Measurements from ENCODE around the gene TMEM131L.
"Not testable (repeated sequence)": the region's sequence is repeated elsewhere in the genome, so short reads cannot be mapped to it uniquely, and the experiment has no call there.

The TMEM131L gene

GRCh38 chr4:153661908-153662307 is 195.7 kb downstream of the TMEM131L start:
- no peak overlapping the region for H2AFZ ChIP-seq (ENCODE audit: low read length)
- H3K4me3 ChIP-seq (ENCODE audit: low read length), result no peak overlapping the region
- H3K4me2 ChIP-seq (ENCODE audit: low read depth, low read length), result no peak overlapping the region
- no peaks in the 10 kb centered on the region for H3F3A ChIP-seq (ENCODE audit: insufficient read depth, low read length)
- H3K4me1 ChIP-seq (ENCODE audit: low read length), result no peaks in the 10 kb centered on the region
- H3K36me3 ChIP-seq (replicated peaks; ENCODE audit: insufficient read depth, low read length), result no peaks in the 10 kb centered on the region
- no peaks in the 10 kb centered on the region for H3K9me2 ChIP-seq (replicated peaks; ENCODE audit: insufficient read depth, low read length)
- no peak overlapping the region for H3K9ac ChIP-seq (ENCODE audit: low read length)
- no peak for DNase-seq
- no peak overlapping the region for H3K27ac ChIP-seq (ENCODE audit: low read length)
- TF ChIP-seq EZH2phosphoT487 (IDR thresholded peaks at IDR 0.05; ENCODE audit: low read length), result no peak
- TF ChIP-seq CTCF (IDR thresholded peaks at IDR 0.05; ENCODE audit: low read length), result no peak
- TF ChIP-seq EZH2 (optimal IDR thresholded peaks at IDR 0.05; ENCODE audit: low read depth, low read length), result no peak
- no peaks in the 10 kb centered on the region for H3K9me3 ChIP-seq (replicated peaks; ENCODE audit: insufficient read depth, low read length)
- no peaks in the 10 kb centered on the region for H3K27me3 ChIP-seq (replicated peaks; ENCODE audit: insufficient read depth, low read length)
- H3K79me2 ChIP-seq (ENCODE audit: low read length), result no peaks in the 10 kb centered on the region
- no peaks in the 10 kb centered on the region for H4K20me1 ChIP-seq (ENCODE audit: insufficient read depth, low read length)

DNA sequence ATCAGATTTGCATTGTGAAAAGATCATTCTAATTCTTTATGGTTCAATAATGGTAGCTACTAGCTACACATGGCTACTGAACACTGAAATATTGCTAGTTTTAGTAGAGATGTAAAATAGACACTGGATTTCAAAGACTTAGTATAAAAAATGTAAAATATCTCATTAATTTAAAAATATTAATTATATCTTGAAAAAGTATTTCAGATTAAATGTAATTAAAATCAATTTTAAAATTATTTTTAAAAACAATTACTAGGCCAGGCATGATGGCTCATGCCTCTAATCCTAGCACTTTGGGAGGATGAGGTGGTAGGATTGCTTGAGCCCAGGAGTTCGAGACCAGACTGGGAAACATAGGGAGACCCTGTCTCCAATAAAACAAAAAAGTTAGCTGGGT is 197.5 kb downstream of the TMEM131L start:
- Histone ChIP-seq H3K9me2 (replicated peaks; ENCODE audit: insufficient read depth, low read length) (no peaks in the 10 kb centered on the region), H3K4me3 (ENCODE audit: low read length) (no peak overlapping the region)

DNA sequence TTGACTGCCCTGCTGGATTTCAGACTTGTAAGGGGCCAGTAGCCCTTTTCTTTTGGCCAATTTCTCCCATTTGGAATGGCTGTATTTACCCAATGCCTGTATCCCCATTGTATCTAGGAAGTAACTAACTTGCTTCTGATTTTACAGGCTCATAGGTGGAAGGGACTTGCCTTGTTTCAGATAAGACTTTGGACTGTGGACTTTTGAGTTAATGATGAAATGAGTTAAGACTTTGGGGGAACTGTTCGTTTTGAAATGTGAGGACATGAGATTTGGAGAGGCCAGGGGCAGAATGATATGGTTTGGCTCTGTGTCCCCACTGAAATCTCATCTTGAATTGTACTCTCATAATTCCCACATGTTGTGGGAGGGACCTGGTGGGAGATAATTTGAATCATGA is 200.3 kb downstream of the TMEM131L start:
- not testable (repeated sequence) for H3K4me3 ChIP-seq (ENCODE audit: low read length); H3K4me1 ChIP-seq (ENCODE audit: low read length); H3K4me2 ChIP-seq (ENCODE audit: low read depth, low read length); H3F3A ChIP-seq (ENCODE audit: insufficient read depth, low read length); H4K20me1 ChIP-seq (ENCODE audit: insufficient read depth, low read length); H3K27ac ChIP-seq (ENCODE audit: low read length); H3K9me3 ChIP-seq (replicated peaks; ENCODE audit: insufficient read depth, low read length); H3K36me3 ChIP-seq (replicated peaks; ENCODE audit: insufficient read depth, low read length); H3K9ac ChIP-seq (ENCODE audit: low read length); H3K9me2 ChIP-seq (replicated peaks; ENCODE audit: insufficient read depth, low read length); DNase-seq; H2AFZ ChIP-seq (ENCODE audit: low read length); H3K27me3 ChIP-seq (replicated peaks; ENCODE audit: insufficient read depth, low read length); H3K79me2 ChIP-seq (ENCODE audit: low read length)

More for the DNA sequence above, 197.5 kb downstream of the TMEM131L start:
- Histone ChIP-seq H3K36me3 (replicated peaks; ENCODE audit: insufficient read depth, low read length) (no peaks in the 10 kb centered on the region), H2AFZ (ENCODE audit: low read length) (no peak overlapping the region), H3K4me2 (ENCODE audit: low read depth, low read length) (no peak overlapping the region), H3K27ac (ENCODE audit: low read length) (no peak overlapping the region), H3K9me3 (replicated peaks; ENCODE audit: insufficient read depth, low read length) (no peaks in the 10 kb centered on the region), H3K27me3 (replicated peaks; ENCODE audit: insufficient read depth, low read length) (no peaks in the 10 kb centered on the region), H3K4me1 (ENCODE audit: low read length) (no peaks in the 10 kb centered on the region), H3K9ac (ENCODE audit: low read length) (no peak overlapping the region), H4K20me1 (ENCODE audit: insufficient read depth, low read length) (no peaks in the 10 kb centered on the region), H3K79me2 (ENCODE audit: low read length) (no peaks in the 10 kb centered on the region), H3F3A (ENCODE audit: insufficient read depth, low read length) (no peaks in the 10 kb centered on the region)
- no peak for DNase-seq
- TF ChIP-seq EZH2 (optimal IDR thresholded peaks at IDR 0.05; ENCODE audit: low read depth, low read length) (no peak), EZH2phosphoT487 (IDR thresholded peaks at IDR 0.05; ENCODE audit: low read length) (no peak), CTCF (IDR thresholded peaks at IDR 0.05; ENCODE audit: low read length) (no peak)

DNA sequence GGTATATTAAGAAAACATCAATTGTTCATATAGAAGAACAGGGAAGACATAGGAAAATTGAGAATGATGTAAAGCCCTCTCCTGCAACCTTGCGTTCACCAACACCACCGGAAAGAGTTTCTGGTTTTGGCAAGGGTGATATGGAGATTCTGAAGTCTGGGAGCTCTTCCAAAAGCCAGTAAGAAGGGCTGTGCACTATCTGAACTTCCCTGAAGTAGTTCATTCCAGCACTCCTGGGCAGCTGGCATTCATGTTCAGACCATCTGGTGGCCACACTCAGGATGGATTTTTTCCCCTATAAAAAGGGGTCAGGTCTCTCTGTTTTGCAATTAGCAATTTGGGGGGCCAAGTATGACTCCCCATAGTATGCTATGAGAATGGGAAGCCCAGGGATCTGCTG is 202.5 kb downstream of the TMEM131L start:
- TF ChIP-seq CTCF (IDR thresholded peaks at IDR 0.05; ENCODE audit: low read length) (no peak), EZH2 (optimal IDR thresholded peaks at IDR 0.05; ENCODE audit: low read depth, low read length) (no peak), EZH2phosphoT487 (IDR thresholded peaks at IDR 0.05; ENCODE audit: low read length) (no peak)
- Histone ChIP-seq H3K4me1 (ENCODE audit: low read length) (no peaks in the 10 kb centered on the region), H3K36me3 (replicated peaks; ENCODE audit: insufficient read depth, low read length) (no peaks in the 10 kb centered on the region), H3K4me2 (ENCODE audit: low read depth, low read length) (no peak overlapping the region), H3K9ac (ENCODE audit: low read length) (no peak overlapping the region), H3F3A (ENCODE audit: insufficient read depth, low read length) (no peaks in the 10 kb centered on the region), H3K9me3 (replicated peaks; ENCODE audit: insufficient read depth, low read length) (no peaks in the 10 kb centered on the region), H3K27ac (ENCODE audit: low read length) (no peak overlapping the region), H3K4me3 (ENCODE audit: low read length) (no peak overlapping the region), H2AFZ (ENCODE audit: low read length) (no peak overlapping the region), H3K79me2 (ENCODE audit: low read length) (no peaks in the 10 kb centered on the region), H4K20me1 (ENCODE audit: insufficient read depth, low read length) (no peaks in the 10 kb centered on the region), H3K27me3 (replicated peaks; ENCODE audit: insufficient read depth, low read length) (no peaks in the 10 kb centered on the region), H3K9me2 (replicated peaks; ENCODE audit: insufficient read depth, low read length) (no peaks in the 10 kb centered on the region)
- DNase-seq, result no peak
